Panc1 (cell line): ENCODE data around the gene XKR3. TPM values are rescaled to one million over a fixed set of nuclear protein-coding genes. Genes with fewer than 3 reads are reported as not detected.

ENCODE experiments used
- ATAC-seq: fragments of 200-7000 bp; cut with Tn5 transposase; 2 replicates; pipeline ENCODE4 v1.9.1; 2020; ENCODE audit warnings: mild to moderate bottlenecking, moderate library complexity
- BruUV-seq: library from RNA; stranded (reverse); fragments of 400-500 nt; replicated peaks from 2 replicates; lab custom pipeline; 2021; lab: Mats Ljungman, UMichigan
- CTCF ChIA-PET: fragments of 300-600 bp; sonication (Branson Sonifier 250); formaldehyde crosslinking; loops from one replicate; lab custom pipeline; 2022; ENCODE audit warnings: antibody characterized with exemption; lab: Charles Lee
- POLR2A ChIA-PET: fragments of 300-600 bp; sonication (Branson Sonifier 250); formaldehyde crosslinking; loops from one replicate; lab custom pipeline; 2022; ENCODE audit warnings: antibody characterized with exemption; lab: Charles Lee
- DNase-seq: peaks from one replicate; pipeline ENCODE4 v3.0.0-alpha.2; 2010; ENCODE audit warnings: low read depth, low spot score
- H3K27ac ChIP-seq: 2 replicates; pipeline ENCODE4 v1.5.1; 2011; ENCODE audit warnings: mild to moderate bottlenecking, low read length, inconsistent platforms
- H3K27me3 ChIP-seq: fragments of 200-500 bp; sonication (Bioruptor generic); 2 replicates; pipeline ENCODE4 v1.6.0; 2014; ENCODE audit warnings: low read length, inconsistent platforms; ENCODE audit not compliant: control insufficient read depth, insufficient read depth
- H3K36me3 ChIP-seq: fragments of 200-500 bp; sonication (Bioruptor generic); 2 replicates; pipeline ENCODE4 v1.5.1; 2014; ENCODE audit warnings: inconsistent platforms, mild to moderate bottlenecking, low read length, moderate library complexity; ENCODE audit not compliant: control insufficient read depth, insufficient read depth
- H3K4me1 ChIP-seq: 2 replicates; pipeline ENCODE4 v1.5.1; 2011; ENCODE audit warnings: inconsistent platforms, mild to moderate bottlenecking, low read length, moderate library complexity; ENCODE audit not compliant: control insufficient read depth, insufficient read depth
- H3K4me3 ChIP-seq, 2 experiments: 2 replicates each; pipeline ENCODE4 v1.5.1; 2011 to 2012; ENCODE audit warnings: low read depth in 2 of 2, low read length in 2 of 2, mild to moderate bottlenecking in 2 of 2, inconsistent platforms in 1 of 2, moderate library complexity in 1 of 2
- H3K9me3 ChIP-seq: fragments of 200-500 bp; sonication (Bioruptor generic); 2 replicates; pipeline ENCODE4 v1.5.1; 2014; ENCODE audit warnings: low read depth, mild to moderate bottlenecking, inconsistent platforms, low read length, moderate library complexity; ENCODE audit not compliant: control insufficient read depth, insufficient read depth
- POLR2AphosphoS5 ChIP-seq: IDR thresholded peaks from 2 replicates; pipeline ENCODE4 v1.6.1; 2012; ENCODE audit warnings: mild to moderate bottlenecking, low read depth, low read length, moderate library complexity
- SIN3A ChIP-seq: IDR thresholded peaks from 2 replicates; pipeline ENCODE4 v1.6.1; 2012; ENCODE audit warnings: low read depth, mild to moderate bottlenecking, low read length, moderate library complexity, borderline replicate concordance; ENCODE audit not compliant: insufficient read depth
- TCF7L2 ChIP-seq: IDR thresholded peaks from 2 replicates; pipeline ENCODE4 v1.6.1; 2011; ENCODE audit warnings: mild to moderate bottlenecking, low read depth, low read length, inconsistent platforms
- in situ Hi-C: cut with HindIII; loops from 2 replicates; pipeline ENCODE4 v1.10.0; 2016; ENCODE audit warnings: low sequenced_read_pairs, low pct_unique_long_range_greater_than_20kb
- intact Hi-C: fragments of 100-400 bp; cut with micrococcal nuclease; formaldehyde crosslinking; loops from one replicate; pipeline ENCODE4 v1.10.0; 2022; ENCODE audit not compliant: unreplicated experiment
- total RNA-seq: library from RNA; stranded (reverse); gene quantifications from one replicate; pipeline ENCODE4 v1.2.1, GENCODE V29; 2021; ENCODE audit not compliant: unreplicated experiment
- TF ChIP-seq, protein P1 (sequence below), 2 experiments: IDR thresholded peaks; 2 replicates each; pipeline ENCODE4 v1.6.1; 2011 to 2012; ENCODE audit warnings: low read depth in 2 of 2, control low read depth in 1 of 2, low read length in 1 of 2, mild to moderate bottlenecking in 1 of 2, moderate library complexity in 1 of 2; ENCODE audit not compliant: insufficient read depth in 1 of 2
- TF ChIP-seq, protein P2 (sequence below): fragments of 450-650 bp; IDR thresholded peaks from 2 replicates; pipeline ENCODE4 v1.5.1; 2017; ENCODE audit warnings: mild to moderate bottlenecking

XKR3 gene
- total RNA-seq, 1 experiment from 2014 or later = not detected

DNA sequence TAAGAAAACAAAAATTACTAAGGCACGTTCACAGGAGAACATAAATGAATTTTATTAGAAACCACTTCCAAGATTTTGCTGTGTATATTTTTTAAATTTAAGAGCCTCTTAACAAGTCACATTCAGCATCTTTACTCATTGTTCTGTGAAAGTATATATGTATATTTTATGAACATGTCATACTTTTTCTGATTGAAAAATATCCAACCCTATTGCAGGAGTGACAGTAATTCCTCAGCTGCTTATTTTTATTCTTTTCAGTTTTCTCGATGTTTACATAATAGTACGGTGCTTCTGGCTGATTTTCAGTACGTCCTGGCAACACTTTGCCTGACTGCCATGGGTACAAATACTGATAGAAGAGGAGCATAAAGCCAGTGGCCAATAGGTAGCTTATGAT, 41.8 kb downstream of the XKR3 start:
- Histone ChIP-seq H3K9me3 (no peaks in the 10 kb centered on the region), H3K4me3 (no peak overlapping the region), H3K36me3 (no peaks in the 10 kb centered on the region), H3K4me1 (no peaks in the 10 kb centered on the region), H3K27me3 (no peaks in the 10 kb centered on the region), H3K27ac (no peak overlapping the region)
- no peak for ATAC-seq
- no peak for TF ChIP-seq TCF7L2
- TF ChIP-seq SIN3A = no peak
- TF ChIP-seq, protein P1, sequence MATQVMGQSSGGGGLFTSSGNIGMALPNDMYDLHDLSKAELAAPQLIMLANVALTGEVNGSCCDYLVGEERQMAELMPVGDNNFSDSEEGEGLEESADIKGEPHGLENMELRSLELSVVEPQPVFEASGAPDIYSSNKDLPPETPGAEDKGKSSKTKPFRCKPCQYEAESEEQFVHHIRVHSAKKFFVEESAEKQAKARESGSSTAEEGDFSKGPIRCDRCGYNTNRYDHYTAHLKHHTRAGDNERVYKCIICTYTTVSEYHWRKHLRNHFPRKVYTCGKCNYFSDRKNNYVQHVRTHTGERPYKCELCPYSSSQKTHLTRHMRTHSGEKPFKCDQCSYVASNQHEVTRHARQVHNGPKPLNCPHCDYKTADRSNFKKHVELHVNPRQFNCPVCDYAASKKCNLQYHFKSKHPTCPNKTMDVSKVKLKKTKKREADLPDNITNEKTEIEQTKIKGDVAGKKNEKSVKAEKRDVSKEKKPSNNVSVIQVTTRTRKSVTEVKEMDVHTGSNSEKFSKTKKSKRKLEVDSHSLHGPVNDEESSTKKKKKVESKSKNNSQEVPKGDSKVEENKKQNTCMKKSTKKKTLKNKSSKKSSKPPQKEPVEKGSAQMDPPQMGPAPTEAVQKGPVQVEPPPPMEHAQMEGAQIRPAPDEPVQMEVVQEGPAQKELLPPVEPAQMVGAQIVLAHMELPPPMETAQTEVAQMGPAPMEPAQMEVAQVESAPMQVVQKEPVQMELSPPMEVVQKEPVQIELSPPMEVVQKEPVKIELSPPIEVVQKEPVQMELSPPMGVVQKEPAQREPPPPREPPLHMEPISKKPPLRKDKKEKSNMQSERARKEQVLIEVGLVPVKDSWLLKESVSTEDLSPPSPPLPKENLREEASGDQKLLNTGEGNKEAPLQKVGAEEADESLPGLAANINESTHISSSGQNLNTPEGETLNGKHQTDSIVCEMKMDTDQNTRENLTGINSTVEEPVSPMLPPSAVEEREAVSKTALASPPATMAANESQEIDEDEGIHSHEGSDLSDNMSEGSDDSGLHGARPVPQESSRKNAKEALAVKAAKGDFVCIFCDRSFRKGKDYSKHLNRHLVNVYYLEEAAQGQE (IDR thresholded peaks at IDR 0.05; ENCODE audit: insufficient read depth in 1 of 2, low read depth in 2 of 2, low read length in 1 of 2) = no peak
- TF ChIP-seq, protein P2, sequence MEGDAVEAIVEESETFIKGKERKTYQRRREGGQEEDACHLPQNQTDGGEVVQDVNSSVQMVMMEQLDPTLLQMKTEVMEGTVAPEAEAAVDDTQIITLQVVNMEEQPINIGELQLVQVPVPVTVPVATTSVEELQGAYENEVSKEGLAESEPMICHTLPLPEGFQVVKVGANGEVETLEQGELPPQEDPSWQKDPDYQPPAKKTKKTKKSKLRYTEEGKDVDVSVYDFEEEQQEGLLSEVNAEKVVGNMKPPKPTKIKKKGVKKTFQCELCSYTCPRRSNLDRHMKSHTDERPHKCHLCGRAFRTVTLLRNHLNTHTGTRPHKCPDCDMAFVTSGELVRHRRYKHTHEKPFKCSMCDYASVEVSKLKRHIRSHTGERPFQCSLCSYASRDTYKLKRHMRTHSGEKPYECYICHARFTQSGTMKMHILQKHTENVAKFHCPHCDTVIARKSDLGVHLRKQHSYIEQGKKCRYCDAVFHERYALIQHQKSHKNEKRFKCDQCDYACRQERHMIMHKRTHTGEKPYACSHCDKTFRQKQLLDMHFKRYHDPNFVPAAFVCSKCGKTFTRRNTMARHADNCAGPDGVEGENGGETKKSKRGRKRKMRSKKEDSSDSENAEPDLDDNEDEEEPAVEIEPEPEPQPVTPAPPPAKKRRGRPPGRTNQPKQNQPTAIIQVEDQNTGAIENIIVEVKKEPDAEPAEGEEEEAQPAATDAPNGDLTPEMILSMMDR = no peak
- TF ChIP-seq POLR2AphosphoS5 = no peak
- in situ Hi-C loops (no loop called here), intact Hi-C loops (no loop called here)
- CTCF ChIA-PET = no interaction called here
- DNase-seq = no peak
- POLR2A ChIA-PET = no interaction called here
- no TSS peak for BruUV-seq

DNA sequence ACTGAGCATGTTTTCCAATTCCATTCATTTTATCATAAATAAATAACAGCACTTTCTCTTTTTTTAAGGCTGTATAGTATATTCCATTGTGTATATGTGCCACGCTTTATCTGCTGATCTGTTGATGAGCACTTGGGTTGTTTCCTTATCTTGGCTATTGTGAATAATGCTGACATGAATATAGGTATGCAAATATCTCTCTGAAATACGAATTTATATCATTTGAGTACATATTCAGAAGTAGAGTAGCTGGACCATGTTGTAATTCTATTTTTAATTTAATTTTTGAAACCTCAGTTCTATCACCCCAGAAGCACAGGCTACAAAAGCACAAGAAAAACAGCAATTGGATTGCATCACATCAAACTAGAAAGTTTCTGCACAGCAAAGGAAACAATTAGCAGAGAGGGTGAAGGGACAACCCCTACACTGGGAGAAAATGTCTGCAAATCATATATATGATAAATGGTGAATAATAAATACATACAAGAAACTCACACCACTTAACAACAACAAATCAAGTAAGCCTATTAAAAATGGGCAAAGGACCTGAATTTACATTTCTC, 43.4 kb downstream of the XKR3 start:
- CTCF ChIA-PET = no interaction called here
- in situ Hi-C loops = no loop called here

More for the DNA sequence above, 43.4 kb downstream of the XKR3 start:
- intact Hi-C loops = no loop called here
- no peaks in the 10 kb centered on the region for H3K36me3 ChIP-seq
- H3K9me3 ChIP-seq = no peaks in the 10 kb centered on the region
- BruUV-seq = no TSS peak
- POLR2A ChIA-PET = no interaction called here
- H3K4me3 ChIP-seq = no peak overlapping the region
- H3K27ac ChIP-seq = no peak overlapping the region
- DNase-seq (no peak), ATAC-seq (no peak)
- no peaks in the 10 kb centered on the region for H3K4me1 ChIP-seq
- H3K27me3 ChIP-seq = no peaks in the 10 kb centered on the region
- TF ChIP-seq, protein P2 = no peak
- TF ChIP-seq POLR2AphosphoS5 = no peak
- no peak for TF ChIP-seq TCF7L2
- TF ChIP-seq, protein P1 (IDR thresholded peaks at IDR 0.05; ENCODE audit: insufficient read depth in 1 of 2, low read depth in 2 of 2, low read length in 1 of 2) = no peak
- no peak for TF ChIP-seq SIN3A
